Spleen (tissue), 11 donors: ENCODE measurements around the gene ARF6. TPM values are rescaled to one million over a fixed set of nuclear protein-coding genes. Genes with fewer than 3 reads are reported as not detected.

Experiments
- DNase-seq: peaks from one replicate; pipeline ENCODE4 v3.0.0-alpha.2; 2020
- H3K27ac ChIP-seq, 8 donors: fragments of 200-600 bp; sonication (generic) in 7 of 8; 1 replicate in 4 of 8; 2 replicates in 4 of 8; pipeline versions ENCODE4 v1.5.0 to v1.8.0; 2016 to 2021; ENCODE audit warnings: inconsistent platforms in 4 of 8, mild to moderate bottlenecking in 4 of 8, moderate library complexity in 1 of 8
- H3K27me3 ChIP-seq, 7 donors: fragments of 200-600 bp; sonication (generic) in 6 of 7; replicated peaks in 1 of 7; 1 replicate in 4 of 7; 2 replicates in 3 of 7; pipeline versions ENCODE4 v1.5.0 to v1.8.0; 2016 to 2021; ENCODE audit warnings: inconsistent platforms in 3 of 7, mild to moderate bottlenecking in 1 of 7
- H3K36me3 ChIP-seq, 6 donors: fragments of 200-600 bp; sonication (generic) in 5 of 6; 1 replicate in 4 of 6; 2 replicates in 2 of 6; pipeline versions ENCODE4 v1.5.0 to v1.8.0; 2016 to 2021; ENCODE audit warnings: inconsistent platforms in 2 of 6
- H3K4me1 ChIP-seq, 6 donors: fragments of 200-600 bp; sonication (generic) in 5 of 6; 1 replicate in 3 of 6; 2 replicates in 3 of 6; pipeline versions ENCODE4 v1.5.0 to v1.8.0; 2016 to 2021; ENCODE audit warnings: inconsistent platforms in 3 of 6
- H3K4me3 ChIP-seq, 8 donors: fragments of 200-600 bp; sonication (generic) in 7 of 8; 1 replicate in 4 of 8; 2 replicates in 4 of 8; pipeline versions ENCODE4 v1.5.0 to v1.8.0; 2016 to 2021; ENCODE audit warnings: inconsistent platforms in 4 of 8, mild to moderate bottlenecking in 4 of 8, moderate library complexity in 2 of 8
- H3K9me3 ChIP-seq, 8 donors: fragments of 200-600 bp; sonication (generic) in 7 of 8; 1 replicate in 4 of 8; 2 replicates in 4 of 8; pipeline versions ENCODE4 v1.5.0 to v1.8.0; 2016 to 2021; ENCODE audit warnings: inconsistent platforms in 4 of 8
- CTCF ChIP-seq, 11 experiments: fragments of 200-600 bp in 7 of 11; fragments of 450-650 bp in 4 of 11; sonication (generic) in 4 of 11; IDR thresholded peaks in 8 of 11; conservative IDR thresholded peaks in 3 of 11; 1 replicate in 7 of 11; 2 replicates in 4 of 11; pipeline versions ENCODE4 v1.4.0 to v1.8.0; 2016 to 2021; ENCODE audit warnings: antibody characterized with exemption in 11 of 11, inconsistent platforms in 4 of 11, mild to moderate bottlenecking in 1 of 11
- POLR2A ChIP-seq, 3 donors: fragments of 450-650 bp; IDR thresholded peaks; one replicate each; pipeline ENCODE4 v1.5.1; 2017; ENCODE audit warnings: antibody characterized with exemption in 3 of 3, mild to moderate bottlenecking in 1 of 3
- POLR2AphosphoS5 ChIP-seq, 3 donors: sonication (generic); formaldehyde crosslinking; IDR thresholded peaks; one replicate each; pipeline ENCODE4 v1.5.1; 2017; ENCODE audit warnings: antibody characterized with exemption in 3 of 3
- WGBS, 5 donors: extraction: QIAGEN DNeasy Blood & Tissue Kit in 3 of 5; methylation state at CpG; one replicate each; pipeline versions ENCODE4 v1.1.5 to v1.1.7; 2013 to 2018; 5-methylcytosine and 5-hydroxymethylcytosine counted together
- intact Hi-C: fragments of 100-400 bp; cut with DNase I; formaldehyde crosslinking; loops from one replicate; pipeline ENCODE4 v1.15.0; 2023; ENCODE audit warnings: low total_unique reads
- polyA plus RNA-seq, 3 donors: library from polyadenylated mRNA; stranded (reverse); fragments of 200-250 nt; gene quantifications; one replicate each; pipeline ENCODE4 v1.2.1, GENCODE V29; 2013
- total RNA-seq, 7 donors: library from RNA; depleted of rRNA in 3 of 7; stranded (reverse); fragments of >200 nt in 3 of 7; fragmentation: NEBNext Ultra II Directional in 4 of 7; extraction: Animal tissue kit (Norgen Biotek cat#: 25700) in 4 of 7; gene quantifications; one replicate each; pipeline versions ENCODE4 v1.1.0 to v1.2.1, GENCODE V29; 2016 to 2021
- donor health status: healthy with polysubstance abuse.
- donor health status: DM: no; HTN: no; CAD: no; lungs with moderate emphysema.
- donor health status: DM: no; HTN: no; CAD: no.
- donor health status: Bipolar disorder and iron deficiency.
- donor health status: healthy.
- donor health status: DM: no; HTN: no; CAD: no.
- donor health status: DM: yes; HTN: yes; CAD: no.

Gene ARF6
- total and polyA plus RNA-seq, 10 donors = 39.0 to 89.1 (median 76.6) TPM

- no peak overlapping the region for H3K27ac ChIP-seq
- intact Hi-C loops = loop anchor here (10.0 kb wide), 1 partner anchor 122 kb away; no protein-coding TSS in a partner anchor
- TF ChIP-seq CTCF (IDR thresholded peaks at IDR 0.05 in 8 of 11, conservative IDR thresholded peaks at IDR 0.05 in 3 of 11) (no peak), POLR2AphosphoS5 (IDR thresholded peaks at IDR 0.05) (no peak), POLR2A (IDR thresholded peaks at IDR 0.05) (no peak)
- no peaks in the 10 kb centered on the region for H3K36me3 ChIP-seq
- H3K9me3 ChIP-seq = no peaks in the 10 kb centered on the region
- no peaks in the 10 kb centered on the region for H3K27me3 ChIP-seq
- DNase-seq = no peak
- 88 to 92% (median 89%) methylated on average over 18 of the region's 18 CpGs for WGBS, 5 donors
- H3K4me1 ChIP-seq = peaks cover 0 to 18% (median 8%) of the 10 kb centered on the region in 6 donors
- no peak overlapping the region for H3K4me3 ChIP-seq
These were observed 9.8 kb upstream of the ARF6 start for GRCh38 chr14:49882826-49883694.

- TF ChIP-seq POLR2A (IDR thresholded peaks at IDR 0.05) (no peak), CTCF (IDR thresholded peaks at IDR 0.05 in 8 of 11, conservative IDR thresholded peaks at IDR 0.05 in 3 of 11) (no peak), POLR2AphosphoS5 (IDR thresholded peaks at IDR 0.05) (no peak)
- Histone ChIP-seq H3K4me3 (no peak overlapping the region), H3K27ac (no peak overlapping the region), H3K9me3 (no peaks in the 10 kb centered on the region), H3K27me3 (no peaks in the 10 kb centered on the region), H3K4me1 (peaks cover under 1 to 8% (median 3%) of the 10 kb centered on the region in 6 donors), H3K36me3 (no peaks in the 10 kb centered on the region)
- intact Hi-C loops = loop anchor here (10.0 kb wide), 1 partner anchor 118 kb away; no protein-coding TSS in a partner anchor
- DNase-seq = no peak
- WGBS, 5 donors = 72 to 91% (median 88%) methylated on average over 12 of the region's 12 CpGs
These were observed 6.4 kb upstream of the ARF6 start for GRCh38 chr14:49886523-49886922.

- H3K4me1 ChIP-seq = peaks cover 7 to 17% (median 11%) of the 10 kb centered on the region in 6 donors
- 87 to 92% (median 87%) methylated on average over 2 of the region's 2 CpGs for WGBS, 5 donors
- H3K27ac ChIP-seq = no peak overlapping the region
- intact Hi-C loops = loop anchor here (10.0 kb wide), 1 partner anchor 117 kb away; no protein-coding TSS in a partner anchor
- H3K9me3 ChIP-seq = no peaks in the 10 kb centered on the region
- no peak overlapping the region for H3K4me3 ChIP-seq
- TF ChIP-seq POLR2A (IDR thresholded peaks at IDR 0.05) = no peak
- no peak for TF ChIP-seq POLR2AphosphoS5 (IDR thresholded peaks at IDR 0.05)
- no peak for TF ChIP-seq CTCF (IDR thresholded peaks at IDR 0.05 in 8 of 11, conservative IDR thresholded peaks at IDR 0.05 in 3 of 11)
- no peaks in the 10 kb centered on the region for H3K27me3 ChIP-seq
- no peak for DNase-seq
- H3K36me3 ChIP-seq = no peaks in the 10 kb centered on the region
These were observed 4.6 kb upstream of the ARF6 start for GRCh38 chr14:49888293-49888692.

- peaks cover 7 to 52% (median 38%) of the 10 kb centered on the region in 6 donors for H3K4me1 ChIP-seq
- WGBS, 5 donors = 1% methylated on average over 12 of the region's 12 CpGs
- TF ChIP-seq POLR2A (IDR thresholded peaks at IDR 0.05) (peak in 1 of 3 donors; percentile 14), POLR2AphosphoS5 (IDR thresholded peaks at IDR 0.05) (no peak), CTCF (IDR thresholded peaks at IDR 0.05 in 8 of 11, conservative IDR thresholded peaks at IDR 0.05 in 3 of 11) (peak in 1 of 11 experiments; percentile 31)
- H3K4me3 ChIP-seq = peak overlapping the region; percentile 75 to 90 (median 82)
- no peak for DNase-seq
- no peaks in the 10 kb centered on the region for H3K27me3 ChIP-seq
- intact Hi-C loops = no loop called here
- H3K9me3 ChIP-seq = no peaks in the 10 kb centered on the region
- H3K27ac ChIP-seq = peak overlapping the region; percentile 100
- peaks cover 0 to 32% (median 0%) of the 10 kb centered on the region in 6 donors for H3K36me3 ChIP-seq
These were observed 614 bp upstream of the ARF6 start for GRCh38 chr14:49892301-49892635.
